Measurements from ENCODE around the gene ADAMTS17. TPM values are rescaled to one million over a fixed set of nuclear protein-coding genes. Genes with fewer than 3 reads are reported as not detected.

ADAMTS17 gene
- total RNA-seq, 1 donor, result 7.6 TPM

DNA sequence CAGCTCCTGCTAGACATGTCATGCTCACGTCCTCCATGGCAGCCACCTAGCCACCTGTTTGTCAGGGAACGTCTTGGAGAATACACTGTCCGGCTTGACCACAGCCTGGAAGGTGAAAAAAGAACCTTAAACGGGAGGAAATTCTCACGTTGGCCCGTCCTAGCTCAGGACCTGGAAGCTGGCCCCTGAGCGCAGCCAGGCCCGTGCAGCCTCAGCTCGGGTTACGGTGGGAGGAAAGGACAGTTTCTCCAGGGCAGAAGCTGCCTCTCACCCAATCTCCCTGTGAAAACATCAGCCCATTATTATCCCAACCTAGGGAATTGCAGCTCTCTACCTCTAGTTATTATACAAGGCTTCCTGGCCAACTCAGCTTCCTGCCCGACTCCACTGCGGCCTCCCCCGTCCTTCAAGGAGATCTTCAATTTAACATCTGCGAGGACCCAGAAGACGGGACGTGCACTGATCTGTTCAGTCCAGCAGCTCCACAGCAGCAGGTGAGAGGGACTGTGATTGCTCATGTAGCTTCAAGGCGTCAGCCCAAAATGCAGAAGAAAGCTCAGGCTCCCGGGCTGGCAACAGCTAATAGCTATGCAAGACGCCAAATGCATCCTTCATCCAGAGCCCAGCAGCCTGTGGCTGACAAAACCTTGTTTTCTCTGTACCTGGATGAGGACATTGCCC is 84.7 kb downstream of the ADAMTS17 start:
- Histone ChIP-seq H3K4me1 (ENCODE audit: insufficient read depth, low read length) (no peaks in the 10 kb centered on the region), H3K4me3 (ENCODE audit: low read length) (no peak overlapping the region), H3K9me3 (ENCODE audit: low read depth, low read length) (no peaks in the 10 kb centered on the region), H3K27me3 (ENCODE audit: insufficient read depth, low read length) (no peaks in the 10 kb centered on the region)

DNA sequence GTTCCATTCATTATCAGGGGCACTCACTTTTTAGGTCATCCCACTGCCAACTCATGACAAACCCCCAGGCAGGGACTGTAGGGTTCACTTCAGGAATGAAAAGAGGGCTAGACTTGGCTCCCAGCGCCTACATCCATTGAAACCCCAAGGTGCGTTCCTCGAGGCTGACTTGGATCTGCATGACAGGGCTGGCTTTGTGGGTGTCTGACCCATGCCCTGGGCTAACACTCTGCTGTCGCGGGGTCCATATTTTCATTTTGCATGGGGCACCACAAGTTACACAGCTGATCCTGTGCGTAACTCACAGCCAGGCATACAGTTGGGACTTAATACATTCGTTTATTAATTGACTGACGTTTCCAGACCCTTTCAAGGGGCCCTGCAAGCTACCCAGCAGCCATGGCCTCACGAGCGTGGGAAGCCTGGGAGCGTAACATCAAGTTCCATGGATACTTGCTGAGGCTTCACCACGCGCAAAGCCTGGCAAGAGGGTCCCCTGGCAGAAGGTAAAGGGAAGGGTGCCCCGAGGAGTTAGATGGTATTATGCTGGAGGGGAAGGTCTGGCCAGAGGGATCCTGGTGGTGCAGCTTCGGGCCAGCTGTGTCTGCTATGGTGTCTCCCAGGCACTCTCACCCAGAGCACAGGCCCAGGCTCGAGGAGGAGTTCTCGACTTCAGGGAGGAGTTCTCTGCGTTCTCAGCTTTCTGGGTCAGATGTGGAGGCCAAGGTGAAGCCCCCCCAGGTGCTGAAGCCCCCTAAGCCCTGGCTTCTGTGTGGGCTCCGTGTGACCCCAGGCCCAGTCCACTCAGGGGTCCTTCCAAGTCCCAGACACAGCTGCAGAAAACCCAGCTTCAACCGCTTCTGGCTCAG is 85.4 kb downstream of the ADAMTS17 start:
- no peaks in the 10 kb centered on the region for H3K9me3 ChIP-seq (ENCODE audit: low read depth, low read length)
- no peaks in the 10 kb centered on the region for H3K27me3 ChIP-seq (ENCODE audit: insufficient read depth, low read length)
- H3K4me1 ChIP-seq (ENCODE audit: insufficient read depth, low read length), result no peaks in the 10 kb centered on the region
- no peak overlapping the region for H3K4me3 ChIP-seq (ENCODE audit: low read length)

DNA sequence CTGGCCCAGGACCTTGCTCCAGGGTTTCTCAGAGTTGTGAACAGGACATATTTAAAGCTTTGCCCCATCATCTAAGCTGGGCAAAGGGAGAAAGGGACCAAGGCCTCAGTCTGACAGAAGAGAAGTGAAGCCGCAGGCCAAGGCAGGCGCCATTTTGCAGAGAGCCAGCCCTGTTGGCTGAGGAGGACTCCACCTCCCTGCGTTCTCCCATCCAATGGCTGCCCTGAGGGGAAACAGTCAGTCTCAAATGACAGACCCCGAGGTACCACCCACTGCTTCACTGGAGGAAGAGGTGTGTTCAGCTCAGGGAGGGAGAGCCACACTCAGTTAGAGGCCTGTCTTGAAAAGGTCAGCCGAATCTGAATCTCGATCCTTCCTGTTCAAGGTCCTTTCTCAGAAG is 86.1 kb downstream of the ADAMTS17 start:
- no peak overlapping the region for H3K4me3 ChIP-seq (ENCODE audit: low read length)
- no peaks in the 10 kb centered on the region for H3K27me3 ChIP-seq (ENCODE audit: insufficient read depth, low read length)
- H3K4me1 ChIP-seq (ENCODE audit: insufficient read depth, low read length), result no peaks in the 10 kb centered on the region
- H3K9me3 ChIP-seq (ENCODE audit: low read depth, low read length), result no peaks in the 10 kb centered on the region

DNA sequence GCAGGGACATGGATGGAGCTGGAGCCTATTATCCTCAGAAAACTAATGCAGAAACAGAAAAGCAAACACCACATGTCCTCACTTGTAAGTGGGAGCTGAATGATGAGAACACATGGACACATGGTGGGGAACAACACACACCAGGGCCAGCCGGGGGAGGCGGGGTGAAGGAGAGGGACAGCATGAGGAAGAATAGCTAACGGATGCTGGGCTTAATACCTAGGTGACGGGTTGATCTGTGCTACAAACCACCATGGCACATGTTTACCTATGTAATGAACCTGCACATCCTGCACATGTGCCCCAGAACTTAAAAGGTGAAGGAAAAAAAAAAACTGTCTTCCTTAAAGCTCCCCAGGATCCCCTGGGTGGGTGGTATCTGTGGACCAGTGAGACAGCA is 87.1 kb downstream of the ADAMTS17 start:
- Histone ChIP-seq H3K9me3 (ENCODE audit: low read depth, low read length) (no peaks in the 10 kb centered on the region), H3K4me1 (ENCODE audit: insufficient read depth, low read length) (no peaks in the 10 kb centered on the region), H3K27me3 (ENCODE audit: insufficient read depth, low read length) (no peaks in the 10 kb centered on the region), H3K4me3 (ENCODE audit: low read length) (no peak overlapping the region)

DNA sequence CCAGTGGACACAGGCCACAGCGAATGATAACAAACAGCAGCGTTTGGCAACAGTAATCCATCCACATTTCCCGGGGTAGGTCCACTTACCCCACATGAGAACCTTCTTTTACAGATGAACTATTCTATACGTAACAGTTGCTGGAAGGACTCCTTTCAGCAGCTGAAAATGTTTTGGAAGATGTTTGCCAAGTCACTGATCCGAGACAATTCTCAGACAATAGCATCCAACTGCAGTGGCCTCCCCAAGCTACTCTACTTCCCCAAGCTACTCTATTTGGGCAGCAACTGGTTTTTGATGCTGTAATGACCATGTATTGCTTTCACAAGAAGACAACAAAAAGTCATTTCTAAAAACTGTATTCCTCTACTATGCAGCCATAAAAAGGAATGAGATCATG is 87.5 kb downstream of the ADAMTS17 start:
- H3K4me3 ChIP-seq (ENCODE audit: low read length), result no peak overlapping the region
- no peaks in the 10 kb centered on the region for H3K9me3 ChIP-seq (ENCODE audit: low read depth, low read length)
- no peaks in the 10 kb centered on the region for H3K27me3 ChIP-seq (ENCODE audit: insufficient read depth, low read length)
- H3K4me1 ChIP-seq (ENCODE audit: insufficient read depth, low read length), result no peaks in the 10 kb centered on the region

DNA sequence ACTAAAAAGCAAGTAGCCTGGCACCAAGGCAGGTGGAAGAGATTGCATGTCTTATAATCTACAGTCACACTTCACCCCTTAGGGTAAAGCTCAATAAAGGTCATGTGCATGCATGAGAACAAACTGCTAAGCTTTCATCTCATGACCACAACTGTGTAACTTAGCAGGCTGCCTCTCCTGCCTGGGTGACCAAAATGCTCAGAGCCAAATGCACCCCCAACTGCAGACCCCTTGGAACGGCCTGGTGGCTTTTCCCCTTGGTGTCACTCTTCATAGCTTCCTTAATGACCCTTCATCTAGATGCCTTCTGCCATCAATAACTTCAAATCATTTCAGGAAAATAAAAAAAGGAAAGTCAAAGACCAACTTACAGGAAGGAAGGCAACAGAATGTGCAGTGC is 88.1 kb downstream of the ADAMTS17 start:
- Histone ChIP-seq H3K4me1 (ENCODE audit: insufficient read depth, low read length) (no peaks in the 10 kb centered on the region), H3K27me3 (ENCODE audit: insufficient read depth, low read length) (no peaks in the 10 kb centered on the region), H3K4me3 (ENCODE audit: low read length) (no peak overlapping the region), H3K9me3 (ENCODE audit: low read depth, low read length) (no peaks in the 10 kb centered on the region)

- Histone ChIP-seq H3K4me3 (ENCODE audit: low read length) (no peak overlapping the region), H3K27me3 (ENCODE audit: insufficient read depth, low read length) (no peaks in the 10 kb centered on the region), H3K4me1 (ENCODE audit: insufficient read depth, low read length) (no peaks in the 10 kb centered on the region), H3K9me3 (ENCODE audit: low read depth, low read length) (no peaks in the 10 kb centered on the region)
Observed at GRCh38 chr15:100252779-100253417, 88.9 kb downstream of the ADAMTS17 start.

DNA sequence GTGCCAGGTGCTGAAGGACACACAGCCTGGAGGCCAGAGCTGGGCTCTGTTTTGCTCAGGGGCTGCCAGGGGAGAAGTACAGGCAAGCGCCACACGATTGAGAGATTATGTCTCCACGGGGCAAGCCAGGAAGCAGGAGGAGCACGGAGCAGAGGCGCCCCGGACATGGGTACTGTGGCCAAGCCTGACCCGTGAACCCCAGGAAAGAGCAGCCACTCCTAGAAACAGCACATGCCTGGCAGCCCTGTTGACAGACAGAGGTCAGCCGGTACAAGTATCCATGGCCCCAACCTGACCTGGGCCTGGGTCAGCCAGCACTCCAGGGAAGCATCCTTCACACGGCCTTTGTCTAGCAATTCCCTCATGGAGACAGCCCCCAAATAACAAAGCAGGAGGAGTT is 89.4 kb downstream of the ADAMTS17 start:
- Histone ChIP-seq H3K4me1 (ENCODE audit: insufficient read depth, low read length) (no peaks in the 10 kb centered on the region), H3K9me3 (ENCODE audit: low read depth, low read length) (no peaks in the 10 kb centered on the region), H3K27me3 (ENCODE audit: insufficient read depth, low read length) (no peaks in the 10 kb centered on the region), H3K4me3 (ENCODE audit: low read length) (no peak overlapping the region)

DNA sequence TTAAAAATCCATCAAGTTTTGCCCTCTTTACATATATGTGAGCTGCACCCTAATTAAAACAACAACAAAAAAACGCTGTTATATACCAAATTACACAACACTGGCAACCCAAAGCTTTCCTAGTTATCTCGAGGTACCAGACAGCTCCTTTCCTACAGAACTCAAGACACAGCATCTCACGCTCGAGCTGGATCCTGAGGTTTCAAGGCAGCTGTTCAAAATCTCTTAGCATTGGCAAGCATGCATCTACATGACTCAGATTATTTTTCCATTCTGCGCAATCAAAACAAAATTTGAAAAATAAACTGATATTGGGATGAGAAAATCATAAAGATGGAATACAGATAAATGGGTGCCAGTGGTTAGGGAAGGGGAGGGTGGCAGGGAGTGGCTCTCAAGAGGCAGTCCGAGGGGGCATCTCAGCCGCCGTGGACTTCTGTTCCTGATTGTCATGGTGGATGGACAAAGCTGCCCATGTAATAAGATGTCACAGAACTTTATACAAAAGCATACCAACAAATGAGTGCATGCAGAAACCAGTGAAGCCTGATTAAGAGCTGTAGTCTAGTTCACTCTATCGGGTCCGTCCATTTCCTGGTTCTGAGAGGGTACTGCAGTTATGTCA is 91.5 kb downstream of the ADAMTS17 start:
- H3K4me3 ChIP-seq (ENCODE audit: low read length), result no peak overlapping the region
- H3K9me3 ChIP-seq (ENCODE audit: low read depth, low read length), result no peaks in the 10 kb centered on the region
- H3K4me1 ChIP-seq (ENCODE audit: insufficient read depth, low read length), result no peaks in the 10 kb centered on the region
- no peaks in the 10 kb centered on the region for H3K27me3 ChIP-seq (ENCODE audit: insufficient read depth, low read length)

DNA sequence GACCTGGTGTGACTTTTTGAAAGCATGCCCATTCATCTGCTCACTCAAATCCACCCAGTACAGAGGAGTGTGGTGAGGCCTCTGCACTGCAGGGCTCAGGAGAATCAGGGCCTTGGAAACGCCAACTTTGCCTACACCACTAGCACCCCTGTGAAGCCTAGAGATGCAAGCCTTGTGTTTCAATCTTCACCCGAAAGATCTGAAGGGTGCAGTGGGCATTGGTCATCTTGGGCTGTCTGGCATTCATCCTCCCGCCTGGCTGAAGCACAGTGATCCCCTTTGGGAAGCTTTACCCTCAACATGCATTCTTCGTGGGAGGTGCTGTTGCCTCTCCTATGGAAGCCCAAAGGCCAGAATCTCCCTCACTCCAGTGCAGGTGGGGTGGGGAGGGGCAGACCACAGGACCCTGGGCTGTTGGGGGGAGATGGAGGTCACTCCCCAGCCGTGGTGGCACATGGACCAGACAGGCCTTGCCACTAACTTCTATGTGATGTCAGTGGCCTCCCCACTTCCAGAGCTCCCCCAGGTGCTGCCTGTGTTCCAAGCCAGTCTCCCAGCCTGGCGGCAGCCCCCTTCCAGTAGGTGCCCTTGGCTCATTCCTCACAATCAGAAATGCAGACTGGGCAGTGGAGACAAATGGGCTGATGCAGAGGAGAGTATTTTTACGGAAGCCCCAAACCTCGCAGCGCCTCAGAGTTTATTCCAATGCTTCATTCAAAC is 92.5 kb downstream of the ADAMTS17 start:
- Histone ChIP-seq H3K27me3 (ENCODE audit: insufficient read depth, low read length) (no peaks in the 10 kb centered on the region), H3K4me3 (ENCODE audit: low read length) (no peak overlapping the region), H3K9me3 (ENCODE audit: low read depth, low read length) (no peaks in the 10 kb centered on the region), H3K4me1 (ENCODE audit: insufficient read depth, low read length) (no peaks in the 10 kb centered on the region)

DNA sequence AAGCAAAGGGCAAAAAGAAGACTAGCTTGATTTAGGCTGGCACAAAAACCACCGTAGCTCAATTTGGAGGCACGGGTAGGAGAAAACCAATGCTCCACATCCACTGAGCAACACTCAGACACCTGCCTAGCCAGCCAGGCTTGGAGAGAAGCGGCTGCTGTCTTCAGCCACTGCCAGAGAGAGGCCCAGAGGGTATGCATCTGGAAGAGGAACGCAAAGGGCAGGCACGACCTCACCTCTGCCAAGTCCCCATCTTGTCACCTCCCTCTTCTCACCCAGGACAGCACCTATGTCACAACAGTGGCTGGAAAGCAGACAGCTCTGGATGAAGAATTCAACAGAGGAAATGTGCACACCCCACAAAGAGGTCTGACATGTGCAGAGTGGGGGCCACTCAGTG is 93.5 kb downstream of the ADAMTS17 start:
- Histone ChIP-seq H3K4me1 (ENCODE audit: insufficient read depth, low read length) (no peaks in the 10 kb centered on the region), H3K9me3 (ENCODE audit: low read depth, low read length) (no peaks in the 10 kb centered on the region), H3K27me3 (ENCODE audit: insufficient read depth, low read length) (no peaks in the 10 kb centered on the region), H3K4me3 (ENCODE audit: low read length) (no peak overlapping the region)

GRCh38 chr15:100247228-100248225 is 94.2 kb downstream of the ADAMTS17 start:
- Histone ChIP-seq H3K4me1 (ENCODE audit: insufficient read depth, low read length) (no peaks in the 10 kb centered on the region), H3K27me3 (ENCODE audit: insufficient read depth, low read length) (no peaks in the 10 kb centered on the region), H3K4me3 (ENCODE audit: low read length) (no peak overlapping the region), H3K9me3 (ENCODE audit: low read depth, low read length) (no peaks in the 10 kb centered on the region)

DNA sequence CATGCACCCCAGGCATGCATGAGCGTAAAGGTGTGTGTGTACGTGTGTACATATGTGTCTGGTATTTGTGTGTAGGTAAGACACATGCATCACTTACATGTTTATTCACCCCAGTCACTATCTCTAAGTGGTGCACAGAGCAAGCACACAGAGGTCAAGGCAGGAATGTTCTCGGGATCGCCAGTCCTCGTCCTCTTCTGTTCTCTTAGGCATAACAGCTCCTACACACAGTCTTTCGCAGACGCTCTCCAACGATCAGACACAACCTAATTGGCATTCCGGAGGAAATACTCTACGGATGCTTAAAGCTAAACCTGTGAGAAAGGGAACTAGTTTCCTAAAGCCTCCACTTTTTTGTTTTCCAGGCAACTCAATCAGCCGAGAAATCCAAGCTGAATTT is 95.9 kb downstream of the ADAMTS17 start:
- H3K27me3 ChIP-seq (ENCODE audit: insufficient read depth, low read length), result no peaks in the 10 kb centered on the region
- H3K4me1 ChIP-seq (ENCODE audit: insufficient read depth, low read length), result no peaks in the 10 kb centered on the region
- no peaks in the 10 kb centered on the region for H3K9me3 ChIP-seq (ENCODE audit: low read depth, low read length)
- H3K4me3 ChIP-seq (ENCODE audit: low read length), result no peak overlapping the region

DNA sequence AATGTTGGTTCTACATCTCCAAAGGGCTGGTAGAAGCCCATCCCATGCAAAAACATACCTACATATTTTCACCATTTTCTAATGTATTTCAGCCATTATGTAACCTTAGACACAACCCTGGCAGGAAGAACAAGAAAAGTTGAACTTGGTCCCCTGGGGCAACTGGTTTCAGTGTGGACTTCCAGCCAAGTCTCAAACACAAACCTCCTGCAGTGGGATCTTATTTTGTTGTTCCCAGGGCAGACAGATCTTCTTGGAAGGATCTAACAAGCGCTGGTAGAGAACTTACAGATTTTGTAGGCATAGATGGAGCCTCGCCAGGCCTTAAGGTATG is 96.3 kb downstream of the ADAMTS17 start:
- H3K4me3 ChIP-seq (ENCODE audit: low read length), result no peak overlapping the region
- no peaks in the 10 kb centered on the region for H3K9me3 ChIP-seq (ENCODE audit: low read depth, low read length)
- H3K4me1 ChIP-seq (ENCODE audit: insufficient read depth, low read length), result no peaks in the 10 kb centered on the region
- no peaks in the 10 kb centered on the region for H3K27me3 ChIP-seq (ENCODE audit: insufficient read depth, low read length)
